HG02938 (cell line): ENCODE measurements around the gene DMAC2L.

ENCODE experiments used
- ATAC-seq: cut with Tn5 transposase; IDR thresholded peaks from one replicate; pipeline ENCODE4 v1.9.1; 2021; ENCODE audit warnings: mild to moderate bottlenecking, moderate library complexity; ENCODE audit not compliant: unreplicated experiment

The DMAC2L gene

GRCh38 chr14:50321009-50321660 lies 9.0 kb downstream of the DMAC2L start:
- peak; percentile 92 for ATAC-seq

- ATAC-seq = no peak
Measured at GRCh38 chr14:50331596-50331995, 19.5 kb downstream of the DMAC2L start.

- no peak for ATAC-seq
Measured at GRCh38 chr14:50333014-50333509, 20.9 kb downstream of the DMAC2L start.

- no peak for ATAC-seq
Measured at GRCh38 chr14:50334211-50334610, 22.1 kb downstream of the DMAC2L start.

GRCh38 chr14:50335389-50335788 lies 23.3 kb downstream of the DMAC2L start:
- ATAC-seq = no peak

- no peak for ATAC-seq
Measured at GRCh38 chr14:50335989-50336824, 24.1 kb downstream of the DMAC2L start.

- no peak for ATAC-seq
Measured at GRCh38 chr14:50338587-50338986, 26.5 kb downstream of the DMAC2L start.

- ATAC-seq = no peak
Measured at GRCh38 chr14:50339178-50339804, 27.2 kb downstream of the DMAC2L start.

GRCh38 chr14:50340045-50340444 lies 27.9 kb downstream of the DMAC2L start:
- no peak for ATAC-seq

- ATAC-seq = no peak
Measured at GRCh38 chr14:50340963-50341362, 28.8 kb downstream of the DMAC2L start.

- ATAC-seq = peak; percentile 52
Measured at GRCh38 chr14:50342221-50343078, 30.3 kb downstream of the DMAC2L start.

- ATAC-seq = no peak
Measured at GRCh38 chr14:50343434-50343833, 31.3 kb downstream of the DMAC2L start.

- peak; percentile 65 for ATAC-seq
Measured at GRCh38 chr14:50344116-50344775, 32.1 kb downstream of the DMAC2L start.

GRCh38 chr14:50344876-50345563 lies 32.9 kb downstream of the DMAC2L start:
- ATAC-seq = no peak

- no peak for ATAC-seq
Measured at GRCh38 chr14:50345846-50346422, 33.8 kb downstream of the DMAC2L start.

GRCh38 chr14:50347521-50347920 lies 35.4 kb downstream of the DMAC2L start:
- no peak for ATAC-seq

- ATAC-seq = no peak
Measured at GRCh38 chr14:50348933-50349332, 36.8 kb downstream of the DMAC2L start.

GRCh38 chr14:50350975-50351374 lies 38.9 kb downstream of the DMAC2L start:
- no peak for ATAC-seq

- no peak for ATAC-seq
Measured at GRCh38 chr14:50352584-50352983, 40.5 kb downstream of the DMAC2L start.
